Spleen (tissue), 11 donors: ENCODE measurements around the gene ELAVL3. TPM values are rescaled to one million over a fixed set of nuclear protein-coding genes. Genes with fewer than 3 reads are reported as not detected.
A peak's percentile ranks its signal among the peaks of the same experiment; 100 is the strongest.

Experiments
- DNase-seq: peaks from one replicate; pipeline ENCODE4 v3.0.0-alpha.2; 2020
- H3K27ac ChIP-seq, 8 donors: fragments of 200-600 bp; sonication (generic) in 7 of 8; 1 replicate in 4 of 8; 2 replicates in 4 of 8; pipeline versions ENCODE4 v1.5.0 to v1.8.0; 2016 to 2021; ENCODE audit warnings: inconsistent platforms in 4 of 8, mild to moderate bottlenecking in 4 of 8, moderate library complexity in 1 of 8
- H3K27me3 ChIP-seq, 7 donors: fragments of 200-600 bp; sonication (generic) in 6 of 7; replicated peaks in 1 of 7; 1 replicate in 4 of 7; 2 replicates in 3 of 7; pipeline versions ENCODE4 v1.5.0 to v1.8.0; 2016 to 2021; ENCODE audit warnings: inconsistent platforms in 3 of 7, mild to moderate bottlenecking in 1 of 7
- H3K36me3 ChIP-seq, 6 donors: fragments of 200-600 bp; sonication (generic) in 5 of 6; 1 replicate in 4 of 6; 2 replicates in 2 of 6; pipeline versions ENCODE4 v1.5.0 to v1.8.0; 2016 to 2021; ENCODE audit warnings: inconsistent platforms in 2 of 6
- H3K4me1 ChIP-seq, 6 donors: fragments of 200-600 bp; sonication (generic) in 5 of 6; 1 replicate in 3 of 6; 2 replicates in 3 of 6; pipeline versions ENCODE4 v1.5.0 to v1.8.0; 2016 to 2021; ENCODE audit warnings: inconsistent platforms in 3 of 6
- H3K4me3 ChIP-seq, 8 donors: fragments of 200-600 bp; sonication (generic) in 7 of 8; 1 replicate in 4 of 8; 2 replicates in 4 of 8; pipeline versions ENCODE4 v1.5.0 to v1.8.0; 2016 to 2021; ENCODE audit warnings: inconsistent platforms in 4 of 8, mild to moderate bottlenecking in 4 of 8, moderate library complexity in 2 of 8
- H3K9me3 ChIP-seq, 8 donors: fragments of 200-600 bp; sonication (generic) in 7 of 8; 1 replicate in 4 of 8; 2 replicates in 4 of 8; pipeline versions ENCODE4 v1.5.0 to v1.8.0; 2016 to 2021; ENCODE audit warnings: inconsistent platforms in 4 of 8
- POLR2A ChIP-seq, 3 donors: fragments of 450-650 bp; IDR thresholded peaks; one replicate each; pipeline ENCODE4 v1.5.1; 2017; ENCODE audit warnings: antibody characterized with exemption in 3 of 3, mild to moderate bottlenecking in 1 of 3
- POLR2AphosphoS5 ChIP-seq, 3 donors: sonication (generic); formaldehyde crosslinking; IDR thresholded peaks; one replicate each; pipeline ENCODE4 v1.5.1; 2017; ENCODE audit warnings: antibody characterized with exemption in 3 of 3
- WGBS, 5 donors: extraction: QIAGEN DNeasy Blood & Tissue Kit in 3 of 5; methylation state at CpG; one replicate each; pipeline versions ENCODE4 v1.1.5 to v1.1.7; 2013 to 2018; 5-methylcytosine and 5-hydroxymethylcytosine counted together
- intact Hi-C: fragments of 100-400 bp; cut with DNase I; formaldehyde crosslinking; loops from one replicate; pipeline ENCODE4 v1.15.0; 2023; ENCODE audit warnings: low total_unique reads
- polyA plus RNA-seq, 3 donors: library from polyadenylated mRNA; stranded (reverse); fragments of 200-250 nt; gene quantifications; one replicate each; pipeline ENCODE4 v1.2.1, GENCODE V29; 2013
- total RNA-seq, 7 donors: library from RNA; depleted of rRNA in 3 of 7; stranded (reverse); fragments of >200 nt in 3 of 7; fragmentation: NEBNext Ultra II Directional in 4 of 7; extraction: Animal tissue kit (Norgen Biotek cat#: 25700) in 4 of 7; gene quantifications; one replicate each; pipeline versions ENCODE4 v1.1.0 to v1.2.1, GENCODE V29; 2016 to 2021
- TF ChIP-seq, protein P1 (sequence below), 11 experiments: fragments of 200-600 bp in 7 of 11; fragments of 450-650 bp in 4 of 11; sonication (generic) in 4 of 11; IDR thresholded peaks in 8 of 11; conservative IDR thresholded peaks in 3 of 11; 1 replicate in 7 of 11; 2 replicates in 4 of 11; pipeline versions ENCODE4 v1.4.0 to v1.8.0; 2016 to 2021; ENCODE audit warnings: antibody characterized with exemption in 11 of 11, inconsistent platforms in 4 of 11, mild to moderate bottlenecking in 1 of 11
- donor health status: healthy with polysubstance abuse.
- donor health status: DM: no; HTN: no; CAD: no; lungs with moderate emphysema.
- donor health status: DM: no; HTN: no; CAD: no.
- donor health status: Bipolar disorder and iron deficiency.
- donor health status: healthy.
- donor health status: DM: no; HTN: no; CAD: no.
- donor health status: DM: yes; HTN: yes; CAD: no.

The ELAVL3 gene
- total and polyA plus RNA-seq, 10 donors, result 0.02 TPM; not detected in 9

DNA sequence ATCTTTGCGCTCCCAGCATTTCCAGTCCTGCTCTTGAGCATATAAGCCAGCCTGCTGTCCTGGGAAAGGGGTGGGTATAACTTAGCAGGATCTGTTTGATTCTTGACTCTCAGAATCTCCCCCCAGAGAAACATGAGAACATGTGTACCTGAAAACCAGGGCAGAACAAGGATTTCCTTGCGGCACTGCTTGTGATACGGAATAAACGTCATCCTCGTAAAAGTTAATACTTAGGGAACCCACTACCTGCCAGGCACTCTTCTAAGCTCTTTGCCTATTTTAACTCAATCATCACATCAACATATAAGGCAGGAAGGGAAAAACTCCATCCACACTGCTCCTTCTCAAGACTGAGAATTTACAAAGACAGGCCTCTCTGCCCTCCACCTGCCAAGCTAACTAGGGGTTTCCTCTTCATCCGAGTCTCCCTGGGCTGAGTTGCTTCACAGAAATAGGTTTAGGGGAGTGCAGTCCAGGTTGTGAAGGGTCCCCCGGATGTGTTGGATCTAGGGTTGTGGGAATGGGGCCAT, 23.7 kb upstream of the ELAVL3 start:
- Histone ChIP-seq H3K4me1 (peaks cover 4 to 23% (median 16%) of the 10 kb centered on the region in 6 donors), H3K27me3 (no peaks in the 10 kb centered on the region), H3K9me3 (no peaks in the 10 kb centered on the region), H3K27ac (peak overlapping the region; percentile 90 to 98 (median 96)), H3K4me3 (peak overlapping the region in 7 of 8 donors; percentile 94 to 100 (median 99)), H3K36me3 (peaks cover 0 to 16% (median 0%) of the 10 kb centered on the region in 6 donors)
- intact Hi-C loops, result no loop called here
- DNase-seq, result no peak
- TF ChIP-seq, protein P1, sequence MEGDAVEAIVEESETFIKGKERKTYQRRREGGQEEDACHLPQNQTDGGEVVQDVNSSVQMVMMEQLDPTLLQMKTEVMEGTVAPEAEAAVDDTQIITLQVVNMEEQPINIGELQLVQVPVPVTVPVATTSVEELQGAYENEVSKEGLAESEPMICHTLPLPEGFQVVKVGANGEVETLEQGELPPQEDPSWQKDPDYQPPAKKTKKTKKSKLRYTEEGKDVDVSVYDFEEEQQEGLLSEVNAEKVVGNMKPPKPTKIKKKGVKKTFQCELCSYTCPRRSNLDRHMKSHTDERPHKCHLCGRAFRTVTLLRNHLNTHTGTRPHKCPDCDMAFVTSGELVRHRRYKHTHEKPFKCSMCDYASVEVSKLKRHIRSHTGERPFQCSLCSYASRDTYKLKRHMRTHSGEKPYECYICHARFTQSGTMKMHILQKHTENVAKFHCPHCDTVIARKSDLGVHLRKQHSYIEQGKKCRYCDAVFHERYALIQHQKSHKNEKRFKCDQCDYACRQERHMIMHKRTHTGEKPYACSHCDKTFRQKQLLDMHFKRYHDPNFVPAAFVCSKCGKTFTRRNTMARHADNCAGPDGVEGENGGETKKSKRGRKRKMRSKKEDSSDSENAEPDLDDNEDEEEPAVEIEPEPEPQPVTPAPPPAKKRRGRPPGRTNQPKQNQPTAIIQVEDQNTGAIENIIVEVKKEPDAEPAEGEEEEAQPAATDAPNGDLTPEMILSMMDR (IDR thresholded peaks at IDR 0.05 in 8 of 11, conservative IDR thresholded peaks at IDR 0.05 in 3 of 11), result no peak
- no peak for TF ChIP-seq POLR2AphosphoS5 (IDR thresholded peaks at IDR 0.05)
- no peak for TF ChIP-seq POLR2A (IDR thresholded peaks at IDR 0.05)
- 55 to 63% (median 61%) methylated on average over 7 of the region's 7 CpGs for WGBS, 5 donors

DNA sequence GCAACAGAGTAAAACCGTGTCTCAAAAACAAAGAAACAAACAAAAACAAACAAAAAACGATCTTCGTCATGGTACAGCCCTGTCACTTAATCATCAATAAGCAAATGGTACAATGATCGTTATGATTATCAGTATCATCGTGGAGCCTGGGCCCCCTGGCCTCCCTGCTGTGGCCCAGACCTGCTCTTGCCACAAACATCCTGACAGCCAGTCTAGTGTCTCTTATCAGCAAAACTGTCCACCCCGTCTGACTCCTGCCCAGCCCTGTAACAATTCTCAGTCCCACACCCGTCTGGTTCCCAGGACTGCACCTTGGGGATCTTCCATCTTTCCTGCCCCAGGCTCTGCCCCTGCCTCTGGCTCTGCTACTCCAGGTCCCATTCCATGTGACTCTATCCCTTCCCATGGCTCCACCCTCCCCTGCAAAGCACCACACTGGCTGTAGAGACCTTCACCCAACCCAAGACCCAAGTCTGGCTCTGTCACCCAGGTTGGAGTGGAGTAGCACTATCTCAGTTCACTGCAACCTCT, 19.1 kb upstream of the ELAVL3 start:
- H3K27me3 ChIP-seq, result no peaks in the 10 kb centered on the region
- H3K4me3 ChIP-seq, result no peak overlapping the region
- no peak for DNase-seq
- H3K4me1 ChIP-seq, result peaks cover 0 to 9% (median 8%) of the 10 kb centered on the region in 6 donors
- intact Hi-C loops, result no loop called here
- H3K27ac ChIP-seq, result no peak overlapping the region
- TF ChIP-seq POLR2A (IDR thresholded peaks at IDR 0.05) (no peak), POLR2AphosphoS5 (IDR thresholded peaks at IDR 0.05) (no peak)
- TF ChIP-seq, protein P1 (IDR thresholded peaks at IDR 0.05 in 8 of 11, conservative IDR thresholded peaks at IDR 0.05 in 3 of 11), result no peak
- no peaks in the 10 kb centered on the region for H3K9me3 ChIP-seq
- 76 to 92% (median 88%) methylated on average over 7 of the region's 7 CpGs for WGBS, 5 donors
- H3K36me3 ChIP-seq, result peaks cover 0 to 47% (median 18%) of the 10 kb centered on the region in 6 donors

DNA sequence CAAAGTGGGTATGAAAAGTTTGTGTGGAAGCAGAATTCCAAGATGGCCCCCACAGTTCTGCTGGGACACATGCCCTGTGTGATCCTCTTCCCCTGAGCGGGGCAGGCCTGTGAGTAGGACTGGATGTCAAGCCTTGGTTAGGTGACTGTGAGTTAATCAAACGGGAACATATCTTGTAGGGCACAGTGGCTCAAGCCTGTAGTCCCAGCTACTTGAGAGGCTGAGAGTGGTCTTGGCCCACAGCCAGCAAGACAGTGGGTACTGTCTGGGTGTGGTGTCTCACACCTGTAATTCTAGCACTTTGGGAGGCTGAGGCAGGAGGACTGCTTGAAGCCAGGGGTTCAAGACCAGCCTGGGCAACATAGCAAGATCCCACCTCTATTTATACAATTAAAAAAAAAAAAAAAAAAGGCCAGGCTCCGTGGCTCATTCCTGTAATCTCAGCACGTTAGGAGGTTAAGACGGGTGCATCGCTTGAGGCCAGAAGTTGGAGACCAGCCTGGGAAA, 18.4 kb upstream of the ELAVL3 start:
- no peak for TF ChIP-seq POLR2AphosphoS5 (IDR thresholded peaks at IDR 0.05)
- TF ChIP-seq, protein P1 (IDR thresholded peaks at IDR 0.05 in 8 of 11, conservative IDR thresholded peaks at IDR 0.05 in 3 of 11), result no peak
- no peak for TF ChIP-seq POLR2A (IDR thresholded peaks at IDR 0.05)
- Histone ChIP-seq H3K27ac (no peak overlapping the region), H3K4me1 (peaks cover 0 to 2% (median under 1%) of the 10 kb centered on the region in 6 donors), H3K27me3 (no peaks in the 10 kb centered on the region), H3K9me3 (no peaks in the 10 kb centered on the region), H3K4me3 (no peak overlapping the region), H3K36me3 (peaks cover 0 to 54% (median 25%) of the 10 kb centered on the region in 6 donors)
- no peak for DNase-seq
- WGBS, 5 donors, result 80 to 95% (median 93%) methylated on average over 6 of the region's 6 CpGs
- intact Hi-C loops, result no loop called here

DNA sequence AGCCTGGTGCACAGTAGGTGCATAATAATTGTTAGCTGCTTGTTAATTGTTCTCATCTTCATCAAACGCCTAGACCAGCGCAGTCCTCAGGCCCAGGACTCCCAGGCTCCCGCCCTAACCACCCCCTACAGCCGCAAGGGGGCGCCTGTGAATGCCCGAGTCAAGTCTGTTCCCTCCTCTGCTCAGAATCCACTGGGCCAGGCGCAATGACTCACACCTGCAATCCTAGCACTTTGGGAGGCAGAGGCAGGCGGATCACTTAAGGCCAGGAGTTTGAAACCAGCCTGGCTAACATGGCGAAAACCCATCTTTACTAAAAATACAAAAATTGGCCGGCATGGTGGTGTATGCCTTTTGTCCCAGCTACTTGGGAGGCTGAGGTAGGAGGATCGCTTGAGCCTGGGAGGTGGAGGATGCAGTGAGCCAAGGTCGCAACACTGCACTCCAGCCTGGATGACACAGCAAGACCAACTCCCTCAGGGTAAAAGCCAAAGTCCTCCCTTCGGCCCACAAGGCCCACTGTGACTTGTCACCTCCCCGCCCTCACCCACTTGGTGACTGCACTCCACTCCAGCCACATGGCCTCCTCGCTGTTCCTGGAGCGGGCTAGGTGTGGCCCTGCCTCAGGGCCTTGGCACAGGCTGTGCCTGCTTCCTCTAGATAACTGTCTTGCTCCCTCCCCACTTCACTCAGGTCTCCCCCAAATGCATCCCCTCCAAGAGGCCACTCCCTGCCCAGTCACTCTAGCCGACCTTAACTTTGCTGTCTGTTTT, 15.7 kb upstream of the ELAVL3 start:
- DNase-seq, result peak; percentile 89
- TF ChIP-seq, protein P1 (IDR thresholded peaks at IDR 0.05 in 8 of 11, conservative IDR thresholded peaks at IDR 0.05 in 3 of 11), result peak in 10 of 11 experiments; percentile 32 to 82 (median 66)
- TF ChIP-seq POLR2AphosphoS5 (IDR thresholded peaks at IDR 0.05), result no peak
- no peak overlapping the region for H3K27ac ChIP-seq
- no peaks in the 10 kb centered on the region for H3K9me3 ChIP-seq
- H3K4me1 ChIP-seq, result no peaks in the 10 kb centered on the region
- intact Hi-C loops, result no loop called here
- 59 to 76% (median 74%) methylated on average over 16 to 17 of the region's 17 CpGs for whole genome bisulfite sequencing, 5 donors
- H3K27me3 ChIP-seq, result no peaks in the 10 kb centered on the region
- H3K36me3 ChIP-seq, result peaks cover 0 to 72% (median 36%) of the 10 kb centered on the region in 6 donors
- H3K4me3 ChIP-seq, result no peak overlapping the region
